Fibroblast of lung (primary cell): ENCODE data around the gene BRINP3. TPM values are rescaled to one million over a fixed set of nuclear protein-coding genes. Genes with fewer than 3 reads are reported as not detected.

Experiments
- DNase-seq, 2 donors: peaks; one replicate each; pipeline versions ENCODE4 v3.0.0 to v3.0.0-alpha.2; 2010; ENCODE audit warnings: low read depth in 2 of 2
- H2AFZ ChIP-seq: 2 replicates; pipeline ENCODE4 v1.5.1; 2012; ENCODE audit warnings: low read length, control low read depth, inconsistent platforms
- H3K27ac ChIP-seq: 2 replicates; pipeline ENCODE4 v1.5.1; 2011; ENCODE audit warnings: low read length, control low read depth; ENCODE audit not compliant: insufficient read depth
- H3K27me3 ChIP-seq: 2 replicates; pipeline ENCODE4 v1.5.1; 2011; ENCODE audit warnings: mild to moderate bottlenecking, low read length; ENCODE audit not compliant: control insufficient read depth, insufficient read depth
- H3K36me3 ChIP-seq: 2 replicates; pipeline ENCODE4 v1.5.1; 2011; ENCODE audit warnings: low read length; ENCODE audit not compliant: control insufficient read depth, insufficient read depth
- H3K4me1 ChIP-seq: 2 replicates; pipeline ENCODE4 v1.5.1; 2011; ENCODE audit warnings: low read length; ENCODE audit not compliant: control insufficient read depth, insufficient read depth; ENCODE audit errors: extremely low read depth
- H3K4me2 ChIP-seq: 2 replicates; pipeline ENCODE4 v1.5.1; 2011; ENCODE audit warnings: low read length, control low read depth; ENCODE audit not compliant: insufficient read depth; ENCODE audit errors: extremely low read depth
- H3K4me3 ChIP-seq, 4 experiments: fragments of 200-600 bp in 1 of 4; sonication (generic) in 1 of 4; replicated peaks in 1 of 4; 2 replicates each; pipeline ENCODE4 v1.5.1; 2011 to 2016; ENCODE audit warnings: low read length in 4 of 4, low read depth in 3 of 4, mild to moderate bottlenecking in 3 of 4, control low read depth in 2 of 4, inconsistent platforms in 1 of 4, mixed read lengths in 1 of 4; ENCODE audit not compliant: insufficient read depth in 1 of 4; ENCODE audit errors: control extremely low read depth in 1 of 4
- H3K79me2 ChIP-seq: 2 replicates; pipeline ENCODE4 v1.5.1; 2012; ENCODE audit warnings: mild to moderate bottlenecking, low read length, inconsistent platforms; ENCODE audit not compliant: control insufficient read depth, insufficient read depth
- H3K9ac ChIP-seq: 2 replicates; pipeline ENCODE4 v1.5.1; 2011; ENCODE audit warnings: mild to moderate bottlenecking, low read length, control low read depth; ENCODE audit not compliant: insufficient read depth
- H3K9me3 ChIP-seq: 2 replicates; pipeline ENCODE4 v1.5.1; 2012; ENCODE audit warnings: low read depth, low read length; ENCODE audit not compliant: control insufficient read depth, insufficient read depth
- H4K20me1 ChIP-seq: 2 replicates; pipeline ENCODE4 v1.5.1; 2011; ENCODE audit warnings: low read length; ENCODE audit not compliant: control insufficient read depth, insufficient read depth; ENCODE audit errors: extremely low read depth
- EZH2 ChIP-seq: IDR thresholded peaks from 2 replicates; pipeline ENCODE4 v1.5.1; 2012; ENCODE audit warnings: low read length, control low read depth, mild to moderate bottlenecking; ENCODE audit errors: missing control alignments
- polyA plus RNA-seq, 2 donors: library from polyadenylated mRNA; depleted of rRNA in 1 of 2; stranded (reverse) in 1 of 2; unstranded in 1 of 2; fragments of >200 nt; gene quantifications; 2 replicates each; pipeline ENCODE4 v1.2.1, GENCODE V29; 2011 to 2012; ENCODE audit warnings: missing spikeins in 1 of 2
- total RNA-seq: library from RNA; depleted of rRNA; stranded (reverse); fragments of >200 nt; gene quantifications from 2 replicates; pipeline ENCODE4 v1.2.1, GENCODE V29; 2014
- TF ChIP-seq, protein P1 (sequence below), 2 donors: IDR thresholded peaks in 1 of 2; conservative IDR thresholded peaks in 1 of 2; 1 replicate in 1 of 2; 2 replicates in 1 of 2; pipeline ENCODE4 v1.5.1; 2011 to 2012; ENCODE audit warnings: low read length in 2 of 2, control low read depth in 1 of 2, inconsistent platforms in 1 of 2, low read depth in 1 of 2, mild to moderate bottlenecking in 1 of 2

The BRINP3 gene
- total and polyA plus RNA-seq, 2 donors (not counting 1 experiment from before 2014, with no cell fraction given): 0.26 to 18.8 TPM

DNA sequence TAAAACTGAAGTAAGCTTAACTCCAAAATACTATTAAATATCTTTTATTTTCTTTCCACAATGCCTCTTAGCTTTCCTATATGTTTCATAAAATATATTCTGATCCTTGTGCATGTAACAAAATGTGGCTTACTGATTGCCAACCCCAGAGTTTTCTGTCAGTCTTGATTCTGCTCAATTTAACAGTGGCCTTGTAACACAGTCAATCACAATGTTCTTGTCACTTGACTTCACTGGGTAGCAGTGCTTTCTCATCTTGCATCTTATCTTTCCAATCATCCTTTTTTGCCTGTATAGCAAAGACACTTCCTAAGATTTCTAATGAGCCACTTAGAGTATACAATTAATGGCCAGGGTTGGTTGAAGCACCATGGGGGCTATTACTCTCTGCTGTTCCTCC is 19.9 kb upstream of the BRINP3 start:
- Histone ChIP-seq H3K4me1 (no peaks in the 10 kb centered on the region), H2AFZ (no peak overlapping the region), H3K27ac (no peak overlapping the region), H3K4me3 (no peak overlapping the region), H3K27me3 (no peaks in the 10 kb centered on the region), H3K36me3 (no peaks in the 10 kb centered on the region), H4K20me1 (no peaks in the 10 kb centered on the region), H3K4me2 (no peak overlapping the region), H3K79me2 (no peaks in the 10 kb centered on the region), H3K9ac (no peak overlapping the region), H3K9me3 (no peaks in the 10 kb centered on the region)
- TF ChIP-seq, protein P1, sequence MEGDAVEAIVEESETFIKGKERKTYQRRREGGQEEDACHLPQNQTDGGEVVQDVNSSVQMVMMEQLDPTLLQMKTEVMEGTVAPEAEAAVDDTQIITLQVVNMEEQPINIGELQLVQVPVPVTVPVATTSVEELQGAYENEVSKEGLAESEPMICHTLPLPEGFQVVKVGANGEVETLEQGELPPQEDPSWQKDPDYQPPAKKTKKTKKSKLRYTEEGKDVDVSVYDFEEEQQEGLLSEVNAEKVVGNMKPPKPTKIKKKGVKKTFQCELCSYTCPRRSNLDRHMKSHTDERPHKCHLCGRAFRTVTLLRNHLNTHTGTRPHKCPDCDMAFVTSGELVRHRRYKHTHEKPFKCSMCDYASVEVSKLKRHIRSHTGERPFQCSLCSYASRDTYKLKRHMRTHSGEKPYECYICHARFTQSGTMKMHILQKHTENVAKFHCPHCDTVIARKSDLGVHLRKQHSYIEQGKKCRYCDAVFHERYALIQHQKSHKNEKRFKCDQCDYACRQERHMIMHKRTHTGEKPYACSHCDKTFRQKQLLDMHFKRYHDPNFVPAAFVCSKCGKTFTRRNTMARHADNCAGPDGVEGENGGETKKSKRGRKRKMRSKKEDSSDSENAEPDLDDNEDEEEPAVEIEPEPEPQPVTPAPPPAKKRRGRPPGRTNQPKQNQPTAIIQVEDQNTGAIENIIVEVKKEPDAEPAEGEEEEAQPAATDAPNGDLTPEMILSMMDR (conservative IDR thresholded peaks at IDR 0.05 in 1 of 2, IDR thresholded peaks at IDR 0.05 in 1 of 2; ENCODE audit: low read depth in 1 of 2, low read length in 2 of 2): no peak
- TF ChIP-seq EZH2: no peak
- no peak for DNase-seq

- no peaks in the 10 kb centered on the region for H3K4me1 ChIP-seq
- no peak overlapping the region for H3K4me3 ChIP-seq
- H3K36me3 ChIP-seq: no peaks in the 10 kb centered on the region
- H4K20me1 ChIP-seq: no peaks in the 10 kb centered on the region
- no peaks in the 10 kb centered on the region for H3K27me3 ChIP-seq
- DNase-seq: no peak
- no peaks in the 10 kb centered on the region for H3K79me2 ChIP-seq
- H3K9me3 ChIP-seq: no peaks in the 10 kb centered on the region
- no peak overlapping the region for H3K27ac ChIP-seq
- H3K9ac ChIP-seq: no peak overlapping the region
- no peak overlapping the region for H3K4me2 ChIP-seq
- TF ChIP-seq, protein P1 (conservative IDR thresholded peaks at IDR 0.05 in 1 of 2, IDR thresholded peaks at IDR 0.05 in 1 of 2; ENCODE audit: low read depth in 1 of 2, low read length in 2 of 2): no peak
- TF ChIP-seq EZH2: no peak
- H2AFZ ChIP-seq: no peak overlapping the region
Observed at GRCh38 chr1:190494451-190494850, 16.8 kb upstream of the BRINP3 start.

DNA sequence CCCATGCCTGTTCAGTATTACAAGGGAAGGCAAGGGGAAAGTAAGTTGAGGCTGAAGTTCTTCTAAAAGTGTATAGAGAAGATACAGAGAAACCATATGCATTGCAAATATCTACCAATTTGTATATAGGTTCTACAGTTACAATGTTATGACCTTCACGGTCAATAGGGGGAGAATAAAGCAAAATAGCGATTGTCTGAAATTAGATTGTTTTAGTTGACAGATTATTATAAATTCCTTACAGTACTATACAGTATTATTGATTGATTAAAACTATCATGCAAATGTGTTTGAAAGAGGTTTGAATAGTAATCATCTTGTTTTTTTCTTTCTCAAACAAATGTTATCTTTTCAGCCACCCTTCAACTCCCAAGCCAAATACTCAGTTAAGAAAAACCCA is 13.7 kb upstream of the BRINP3 start:
- H3K9me3 ChIP-seq: no peaks in the 10 kb centered on the region
- H3K4me1 ChIP-seq: no peaks in the 10 kb centered on the region
- no peaks in the 10 kb centered on the region for H3K79me2 ChIP-seq
- no peak overlapping the region for H3K27ac ChIP-seq
- H3K4me3 ChIP-seq: no peak overlapping the region
- no peaks in the 10 kb centered on the region for H4K20me1 ChIP-seq
- no peak for TF ChIP-seq EZH2
- TF ChIP-seq, protein P1 (conservative IDR thresholded peaks at IDR 0.05 in 1 of 2, IDR thresholded peaks at IDR 0.05 in 1 of 2; ENCODE audit: low read depth in 1 of 2, low read length in 2 of 2): no peak
- no peak overlapping the region for H3K4me2 ChIP-seq
- H3K9ac ChIP-seq: no peak overlapping the region
- H3K27me3 ChIP-seq: no peaks in the 10 kb centered on the region
- no peak for DNase-seq
- no peak overlapping the region for H2AFZ ChIP-seq
- no peaks in the 10 kb centered on the region for H3K36me3 ChIP-seq
